GM20431 (cell line): ENCODE data around the gene TENM4.

Source experiments
- in situ Hi-C: fragments of 300-500 bp; cut with MseI, MboI; formaldehyde crosslinking; loops from one replicate; pipeline ENCODE4 v1.15.0; 2020; ENCODE audit warnings: low sequenced_read_pairs; ENCODE audit not compliant: unreplicated experiment

TENM4 gene

GRCh38 chr11:79080551-79080950 lies 360.3 kb downstream of the TENM4 start:
- in situ Hi-C loops = no loop called here

GRCh38 chr11:79078999-79079398 lies 361.8 kb downstream of the TENM4 start:
- in situ Hi-C loops = no loop called here

GRCh38 chr11:79078456-79078855 lies 362.4 kb downstream of the TENM4 start:
- in situ Hi-C loops = no loop called here

- in situ Hi-C loops = no loop called here
Observed at GRCh38 chr11:79077702-79078330, 363.0 kb downstream of the TENM4 start.

- in situ Hi-C loops = no loop called here
Observed at GRCh38 chr11:79076526-79077115, 364.2 kb downstream of the TENM4 start.

- in situ Hi-C loops = loop anchor here (25.0 kb wide), 1 partner anchor 437 kb away; no protein-coding TSS in a partner anchor
Observed at GRCh38 chr11:79074547-79074946, 366.3 kb downstream of the TENM4 start.

GRCh38 chr11:79071190-79071589 lies 369.6 kb downstream of the TENM4 start:
- in situ Hi-C loops = loop anchor here (25.0 kb wide), 1 partner anchor 434 kb away; no protein-coding TSS in a partner anchor

- in situ Hi-C loops = loop anchor here (25.0 kb wide), 1 partner anchor 433 kb away; no protein-coding TSS in a partner anchor
Observed at GRCh38 chr11:79070518-79070917, 370.3 kb downstream of the TENM4 start.

GRCh38 chr11:79069504-79069903 lies 371.3 kb downstream of the TENM4 start:
- in situ Hi-C loops = loop anchor here (25.0 kb wide), 1 partner anchor 432 kb away; no protein-coding TSS in a partner anchor

- in situ Hi-C loops = loop anchor here (25.0 kb wide), 1 partner anchor 431 kb away; no protein-coding TSS in a partner anchor
Observed at GRCh38 chr11:79068356-79068755, 372.5 kb downstream of the TENM4 start.

GRCh38 chr11:79067352-79067679 lies 373.5 kb downstream of the TENM4 start:
- in situ Hi-C loops = loop anchor here (25.0 kb wide), 1 partner anchor 430 kb away; no protein-coding TSS in a partner anchor

GRCh38 chr11:79066456-79067351 lies 374.1 kb downstream of the TENM4 start:
- in situ Hi-C loops = loop anchor here (25.0 kb wide), 1 partner anchor 429 kb away; no protein-coding TSS in a partner anchor

- in situ Hi-C loops = loop anchor here (25.0 kb wide), 1 partner anchor 426 kb away; no protein-coding TSS in a partner anchor
Observed at GRCh38 chr11:79062814-79063762, 377.7 kb downstream of the TENM4 start.

GRCh38 chr11:79060081-79060953 lies 380.5 kb downstream of the TENM4 start:
- in situ Hi-C loops = loop anchor here (25.0 kb wide), 1 partner anchor 423 kb away; no protein-coding TSS in a partner anchor

GRCh38 chr11:79059141-79059540 lies 381.7 kb downstream of the TENM4 start:
- in situ Hi-C loops = loop anchor here (25.0 kb wide), 1 partner anchor 422 kb away; no protein-coding TSS in a partner anchor

GRCh38 chr11:79055856-79056631 lies 384.8 kb downstream of the TENM4 start:
- in situ Hi-C loops = loop anchor here (25.0 kb wide), 1 partner anchor 419 kb away; no protein-coding TSS in a partner anchor

- in situ Hi-C loops = loop anchor here (25.0 kb wide), 1 partner anchor 417 kb away; no protein-coding TSS in a partner anchor
Observed at GRCh38 chr11:79054636-79055035, 386.2 kb downstream of the TENM4 start.
